ENCODE results near the gene ZNF441.

DNA sequence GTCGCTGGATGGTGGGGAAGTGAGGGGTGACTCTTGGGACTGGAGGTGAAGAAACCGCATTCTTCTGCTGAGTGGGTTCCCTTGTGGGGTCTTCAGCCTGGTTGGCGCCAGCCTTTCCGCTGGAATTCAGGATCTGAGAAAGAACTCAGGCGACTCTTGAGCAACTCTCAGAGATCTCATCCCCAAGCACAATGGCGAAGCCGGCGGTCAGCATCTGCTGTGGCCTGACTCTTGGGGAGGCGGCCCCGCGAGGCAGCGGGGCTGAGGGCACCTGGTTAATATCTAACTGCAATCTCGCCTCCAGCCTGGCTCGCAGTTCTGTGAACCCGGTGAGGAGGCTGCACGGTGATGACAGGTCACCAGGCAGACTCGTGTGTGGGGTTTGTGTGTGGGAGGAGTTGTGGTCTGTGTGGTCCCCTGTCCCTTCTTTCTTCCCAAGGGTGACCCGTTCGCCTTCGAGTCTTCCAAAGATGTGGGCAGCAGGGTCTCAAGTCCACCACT is 883 bp downstream of the ZNF441 start:
- no peak for TF ChIP-seq POLR2A (IDR thresholded peaks at IDR 0.05)
- TF ChIP-seq, protein P1, sequence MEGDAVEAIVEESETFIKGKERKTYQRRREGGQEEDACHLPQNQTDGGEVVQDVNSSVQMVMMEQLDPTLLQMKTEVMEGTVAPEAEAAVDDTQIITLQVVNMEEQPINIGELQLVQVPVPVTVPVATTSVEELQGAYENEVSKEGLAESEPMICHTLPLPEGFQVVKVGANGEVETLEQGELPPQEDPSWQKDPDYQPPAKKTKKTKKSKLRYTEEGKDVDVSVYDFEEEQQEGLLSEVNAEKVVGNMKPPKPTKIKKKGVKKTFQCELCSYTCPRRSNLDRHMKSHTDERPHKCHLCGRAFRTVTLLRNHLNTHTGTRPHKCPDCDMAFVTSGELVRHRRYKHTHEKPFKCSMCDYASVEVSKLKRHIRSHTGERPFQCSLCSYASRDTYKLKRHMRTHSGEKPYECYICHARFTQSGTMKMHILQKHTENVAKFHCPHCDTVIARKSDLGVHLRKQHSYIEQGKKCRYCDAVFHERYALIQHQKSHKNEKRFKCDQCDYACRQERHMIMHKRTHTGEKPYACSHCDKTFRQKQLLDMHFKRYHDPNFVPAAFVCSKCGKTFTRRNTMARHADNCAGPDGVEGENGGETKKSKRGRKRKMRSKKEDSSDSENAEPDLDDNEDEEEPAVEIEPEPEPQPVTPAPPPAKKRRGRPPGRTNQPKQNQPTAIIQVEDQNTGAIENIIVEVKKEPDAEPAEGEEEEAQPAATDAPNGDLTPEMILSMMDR (IDR thresholded peaks at IDR 0.05 in 8 of 11, conservative IDR thresholded peaks at IDR 0.05 in 3 of 11): no peak
